Liver (tissue), 9 donors: ENCODE data around the gene MTHFD2L. TPM values are rescaled to one million over a fixed set of nuclear protein-coding genes. Genes with fewer than 3 reads are reported as not detected.

Experiments
- DNase-seq: peaks from one replicate; pipeline ENCODE4 v3.0.0-alpha.2; 2017; ENCODE audit warnings: low spot score
- H3K27ac ChIP-seq, 2 donors: one replicate each; pipeline ENCODE4 v1.7.0; 2013; ENCODE audit warnings: inconsistent platforms in 2 of 2, low read length in 2 of 2, control low read depth in 1 of 2, low read depth in 1 of 2, mild to moderate bottlenecking in 1 of 2
- H3K27me3 ChIP-seq, 4 donors: one replicate each; pipeline versions ENCODE4 v1.6.1 to v1.7.0; 2013; ENCODE audit warnings: low read length in 3 of 4, inconsistent platforms in 1 of 4, mild to moderate bottlenecking in 1 of 4, moderate library complexity in 1 of 4; ENCODE audit not compliant: control insufficient read depth in 4 of 4, insufficient read depth in 4 of 4
- H3K36me3 ChIP-seq, 4 donors: one replicate each; pipeline versions ENCODE4 v1.6.1 to v1.7.0; 2013; ENCODE audit warnings: low read length in 3 of 4, mild to moderate bottlenecking in 3 of 4, low read depth in 1 of 4, moderate library complexity in 1 of 4; ENCODE audit not compliant: control insufficient read depth in 4 of 4, insufficient read depth in 3 of 4
- H3K4me1 ChIP-seq, 4 donors: one replicate each; pipeline versions ENCODE4 v1.6.1 to v1.7.0; 2013; ENCODE audit warnings: low read length in 3 of 4, mild to moderate bottlenecking in 3 of 4, moderate library complexity in 1 of 4; ENCODE audit not compliant: control insufficient read depth in 4 of 4, insufficient read depth in 4 of 4
- H3K4me3 ChIP-seq, 3 donors: one replicate each; pipeline versions ENCODE4 v1.6.1 to v1.7.0; 2013; ENCODE audit warnings: low read length in 3 of 3, control low read depth in 1 of 3, low read depth in 1 of 3, mild to moderate bottlenecking in 1 of 3
- H3K9ac ChIP-seq, 2 donors: one replicate each; pipeline ENCODE4 v1.7.0; 2013; ENCODE audit warnings: low read length in 2 of 2, mild to moderate bottlenecking in 2 of 2, moderate library complexity in 2 of 2, control low read depth in 1 of 2, low read depth in 1 of 2
- H3K9me3 ChIP-seq, 4 donors: one replicate each; pipeline versions ENCODE4 v1.6.1 to v1.7.0; 2013; ENCODE audit warnings: low read length in 3 of 4; ENCODE audit not compliant: control insufficient read depth in 4 of 4
- ATF3 ChIP-seq: IDR thresholded peaks from 2 replicates; pipeline ENCODE4 v1.6.1; 2016; ENCODE audit warnings: antibody characterized with exemption
- EGR1 ChIP-seq, 2 donors: IDR thresholded peaks; 2 replicates each; pipeline ENCODE4 v1.6.1; 2016 to 2018; ENCODE audit warnings: antibody characterized with exemption in 2 of 2, low read depth in 2 of 2
- FOXA1 ChIP-seq: IDR thresholded peaks from 2 replicates; pipeline ENCODE4 v1.6.1; 2016; ENCODE audit warnings: antibody characterized with exemption
- FOXA2 ChIP-seq: IDR thresholded peaks from 2 replicates; pipeline ENCODE4 v1.6.1; 2016; ENCODE audit warnings: antibody characterized with exemption
- GABPA ChIP-seq, 2 donors: IDR thresholded peaks in 1 of 2; conservative IDR thresholded peaks in 1 of 2; 2 replicates each; pipeline ENCODE4 v1.6.1; 2016; ENCODE audit warnings: antibody characterized with exemption in 2 of 2, mild to moderate bottlenecking in 1 of 2, moderate library complexity in 1 of 2
- HNF4A ChIP-seq, 2 donors: conservative IDR thresholded peaks; 2 replicates each; pipeline ENCODE4 v1.6.1; 2016; ENCODE audit warnings: antibody characterized with exemption in 2 of 2, mild to moderate bottlenecking in 2 of 2
- HNF4G ChIP-seq: IDR thresholded peaks from 2 replicates; pipeline ENCODE4 v1.6.1; 2016; ENCODE audit warnings: antibody characterized with exemption
- JUND ChIP-seq, 2 donors: IDR thresholded peaks; 2 replicates each; pipeline ENCODE4 v1.6.1; 2016; ENCODE audit warnings: antibody characterized with exemption in 2 of 2
- MAX ChIP-seq: IDR thresholded peaks from 2 replicates; pipeline ENCODE4 v1.6.1; 2016; ENCODE audit warnings: antibody characterized with exemption
- NR2F2 ChIP-seq: IDR thresholded peaks from 2 replicates; pipeline ENCODE4 v1.6.1; 2016; ENCODE audit warnings: antibody characterized with exemption
- RAD21 ChIP-seq, 2 donors: IDR thresholded peaks; 2 replicates each; pipeline ENCODE4 v1.6.1; 2016; ENCODE audit warnings: antibody characterized with exemption in 2 of 2, mild to moderate bottlenecking in 2 of 2
- RXRA ChIP-seq, 2 donors: IDR thresholded peaks; 2 replicates each; pipeline ENCODE4 v1.6.1; 2017 to 2018; ENCODE audit warnings: antibody characterized with exemption in 2 of 2, mild to moderate bottlenecking in 1 of 2
- SP1 ChIP-seq: IDR thresholded peaks from 2 replicates; pipeline ENCODE4 v1.6.1; 2018; ENCODE audit warnings: antibody characterized with exemption, mild to moderate bottlenecking
- TAF1 ChIP-seq: conservative IDR thresholded peaks from 2 replicates; pipeline ENCODE4 v1.6.1; 2016; ENCODE audit warnings: antibody characterized with exemption, mild to moderate bottlenecking
- YY1 ChIP-seq: IDR thresholded peaks from 2 replicates; pipeline ENCODE4 v1.6.1; 2016; ENCODE audit warnings: antibody characterized with exemption, mild to moderate bottlenecking
- WGBS: extraction: QIAGEN DNeasy Blood & Tissue Kit; methylation state at CpG from one replicate; pipeline ENCODE4 v1.1.7; 2013; 5-methylcytosine and 5-hydroxymethylcytosine counted together
- polyA plus RNA-seq, 2 donors: library from polyadenylated mRNA; stranded (reverse) in 1 of 2; unstranded in 1 of 2; fragments of 200-250 nt in 1 of 2; fragments of >200 nt in 1 of 2; fragmentation: Nextera tagmentation in 1 of 2; extraction: Ambion mirVana in 1 of 2; gene quantifications; one replicate each; pipeline versions ENCODE4 v1.2.1 to v1.2.3, GENCODE V29; 2013 to 2015
- total RNA-seq, 2 donors: library from RNA; depleted of rRNA; stranded (reverse); fragments of >200 nt; gene quantifications; one replicate each; pipeline ENCODE4 v1.2.3, GENCODE V29; 2014
- TF ChIP-seq, protein P1 (sequence below): fragments of 150-350 bp; IDR thresholded peaks from 2 replicates; pipeline ENCODE4 v1.5.1; 2017; ENCODE audit warnings: improper control_type of control experiment, low read depth, low read length; ENCODE audit not compliant: missing input control
- TF ChIP-seq, protein P2 (sequence below): IDR thresholded peaks from 2 replicates; pipeline ENCODE4 v1.6.1; 2016; ENCODE audit warnings: antibody characterized with exemption
- TF ChIP-seq, protein P3 (sequence below): IDR thresholded peaks from 2 replicates; pipeline ENCODE4 v1.6.1; 2016; ENCODE audit warnings: antibody characterized with exemption, mild to moderate bottlenecking
- donor health status: healthy.
- donor health status: healthy.
- donor health status: healthy.
- donor health status: healthy.
- donor health status: healthy.

Gene MTHFD2L
- total and polyA plus RNA-seq, 4 donors, result 7.4 to 51.5 (median 31.1) TPM

DNA sequence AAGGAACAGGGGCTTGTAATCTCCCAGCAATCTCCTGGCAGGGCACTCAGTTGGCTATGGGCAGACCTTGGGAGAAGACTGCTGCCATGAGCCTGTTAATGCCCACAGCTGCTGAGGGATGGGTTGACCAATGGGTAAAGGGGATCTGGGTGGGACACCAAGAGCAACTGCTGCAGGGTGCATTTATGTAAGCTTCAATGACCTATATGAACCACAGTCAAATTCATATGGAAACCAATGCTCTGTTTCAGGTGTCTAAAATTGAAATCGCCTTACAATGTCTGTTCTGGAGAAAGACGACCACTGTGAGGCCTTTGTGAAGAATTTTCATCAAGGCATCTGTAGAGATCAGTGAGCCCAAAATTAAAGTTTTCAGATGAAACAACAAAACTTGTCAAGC lies 156.4 kb downstream of the MTHFD2L start:
- Histone ChIP-seq H3K4me3 (no peak overlapping the region), H3K4me1 (no peaks in the 10 kb centered on the region), H3K9ac (no peak overlapping the region), H3K36me3 (no peaks in the 10 kb centered on the region), H3K27me3 (no peaks in the 10 kb centered on the region), H3K27ac (no peak overlapping the region), H3K9me3 (no peaks in the 10 kb centered on the region)
- TF ChIP-seq, protein P1, sequence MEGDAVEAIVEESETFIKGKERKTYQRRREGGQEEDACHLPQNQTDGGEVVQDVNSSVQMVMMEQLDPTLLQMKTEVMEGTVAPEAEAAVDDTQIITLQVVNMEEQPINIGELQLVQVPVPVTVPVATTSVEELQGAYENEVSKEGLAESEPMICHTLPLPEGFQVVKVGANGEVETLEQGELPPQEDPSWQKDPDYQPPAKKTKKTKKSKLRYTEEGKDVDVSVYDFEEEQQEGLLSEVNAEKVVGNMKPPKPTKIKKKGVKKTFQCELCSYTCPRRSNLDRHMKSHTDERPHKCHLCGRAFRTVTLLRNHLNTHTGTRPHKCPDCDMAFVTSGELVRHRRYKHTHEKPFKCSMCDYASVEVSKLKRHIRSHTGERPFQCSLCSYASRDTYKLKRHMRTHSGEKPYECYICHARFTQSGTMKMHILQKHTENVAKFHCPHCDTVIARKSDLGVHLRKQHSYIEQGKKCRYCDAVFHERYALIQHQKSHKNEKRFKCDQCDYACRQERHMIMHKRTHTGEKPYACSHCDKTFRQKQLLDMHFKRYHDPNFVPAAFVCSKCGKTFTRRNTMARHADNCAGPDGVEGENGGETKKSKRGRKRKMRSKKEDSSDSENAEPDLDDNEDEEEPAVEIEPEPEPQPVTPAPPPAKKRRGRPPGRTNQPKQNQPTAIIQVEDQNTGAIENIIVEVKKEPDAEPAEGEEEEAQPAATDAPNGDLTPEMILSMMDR, result no peak
- TF ChIP-seq RXRA (IDR thresholded peaks at IDR 0.05), result no peak
- no peak for TF ChIP-seq JUND (IDR thresholded peaks at IDR 0.05)
- no peak for TF ChIP-seq HNF4A (conservative IDR thresholded peaks at IDR 0.05)
- TF ChIP-seq RAD21 (IDR thresholded peaks at IDR 0.05), result no peak
- TF ChIP-seq FOXA1, result no peak
- TF ChIP-seq HNF4G, result no peak
- no peak for TF ChIP-seq TAF1
- TF ChIP-seq, protein P2, sequence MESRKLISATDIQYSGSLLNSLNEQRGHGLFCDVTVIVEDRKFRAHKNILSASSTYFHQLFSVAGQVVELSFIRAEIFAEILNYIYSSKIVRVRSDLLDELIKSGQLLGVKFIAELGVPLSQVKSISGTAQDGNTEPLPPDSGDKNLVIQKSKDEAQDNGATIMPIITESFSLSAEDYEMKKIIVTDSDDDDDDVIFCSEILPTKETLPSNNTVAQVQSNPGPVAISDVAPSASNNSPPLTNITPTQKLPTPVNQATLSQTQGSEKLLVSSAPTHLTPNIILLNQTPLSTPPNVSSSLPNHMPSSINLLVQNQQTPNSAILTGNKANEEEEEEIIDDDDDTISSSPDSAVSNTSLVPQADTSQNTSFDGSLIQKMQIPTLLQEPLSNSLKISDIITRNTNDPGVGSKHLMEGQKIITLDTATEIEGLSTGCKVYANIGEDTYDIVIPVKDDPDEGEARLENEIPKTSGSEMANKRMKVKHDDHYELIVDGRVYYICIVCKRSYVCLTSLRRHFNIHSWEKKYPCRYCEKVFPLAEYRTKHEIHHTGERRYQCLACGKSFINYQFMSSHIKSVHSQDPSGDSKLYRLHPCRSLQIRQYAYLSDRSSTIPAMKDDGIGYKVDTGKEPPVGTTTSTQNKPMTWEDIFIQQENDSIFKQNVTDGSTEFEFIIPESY, result no peak
- no peak for TF ChIP-seq FOXA2
- no peak for TF ChIP-seq MAX
- TF ChIP-seq EGR1 (IDR thresholded peaks at IDR 0.05; ENCODE audit: low read depth in 2 of 2), result no peak
- no peak for TF ChIP-seq SP1
- TF ChIP-seq, protein P3, sequence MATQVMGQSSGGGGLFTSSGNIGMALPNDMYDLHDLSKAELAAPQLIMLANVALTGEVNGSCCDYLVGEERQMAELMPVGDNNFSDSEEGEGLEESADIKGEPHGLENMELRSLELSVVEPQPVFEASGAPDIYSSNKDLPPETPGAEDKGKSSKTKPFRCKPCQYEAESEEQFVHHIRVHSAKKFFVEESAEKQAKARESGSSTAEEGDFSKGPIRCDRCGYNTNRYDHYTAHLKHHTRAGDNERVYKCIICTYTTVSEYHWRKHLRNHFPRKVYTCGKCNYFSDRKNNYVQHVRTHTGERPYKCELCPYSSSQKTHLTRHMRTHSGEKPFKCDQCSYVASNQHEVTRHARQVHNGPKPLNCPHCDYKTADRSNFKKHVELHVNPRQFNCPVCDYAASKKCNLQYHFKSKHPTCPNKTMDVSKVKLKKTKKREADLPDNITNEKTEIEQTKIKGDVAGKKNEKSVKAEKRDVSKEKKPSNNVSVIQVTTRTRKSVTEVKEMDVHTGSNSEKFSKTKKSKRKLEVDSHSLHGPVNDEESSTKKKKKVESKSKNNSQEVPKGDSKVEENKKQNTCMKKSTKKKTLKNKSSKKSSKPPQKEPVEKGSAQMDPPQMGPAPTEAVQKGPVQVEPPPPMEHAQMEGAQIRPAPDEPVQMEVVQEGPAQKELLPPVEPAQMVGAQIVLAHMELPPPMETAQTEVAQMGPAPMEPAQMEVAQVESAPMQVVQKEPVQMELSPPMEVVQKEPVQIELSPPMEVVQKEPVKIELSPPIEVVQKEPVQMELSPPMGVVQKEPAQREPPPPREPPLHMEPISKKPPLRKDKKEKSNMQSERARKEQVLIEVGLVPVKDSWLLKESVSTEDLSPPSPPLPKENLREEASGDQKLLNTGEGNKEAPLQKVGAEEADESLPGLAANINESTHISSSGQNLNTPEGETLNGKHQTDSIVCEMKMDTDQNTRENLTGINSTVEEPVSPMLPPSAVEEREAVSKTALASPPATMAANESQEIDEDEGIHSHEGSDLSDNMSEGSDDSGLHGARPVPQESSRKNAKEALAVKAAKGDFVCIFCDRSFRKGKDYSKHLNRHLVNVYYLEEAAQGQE, result no peak
- TF ChIP-seq ATF3, result no peak
- no peak for TF ChIP-seq YY1
- no peak for TF ChIP-seq GABPA (IDR thresholded peaks at IDR 0.05 in 1 of 2, conservative IDR thresholded peaks at IDR 0.05 in 1 of 2)
- TF ChIP-seq NR2F2, result no peak
- DNase-seq, result no peak
- 97% methylated on average over 2 of the region's 2 CpGs for WGBS

- no peak overlapping the region for H3K9ac ChIP-seq
- TF ChIP-seq JUND (IDR thresholded peaks at IDR 0.05), result no peak
- TF ChIP-seq RXRA (IDR thresholded peaks at IDR 0.05), result no peak
- H3K27me3 ChIP-seq, result no peaks in the 10 kb centered on the region
- H3K36me3 ChIP-seq, result no peaks in the 10 kb centered on the region
- H3K27ac ChIP-seq, result no peak overlapping the region
- no peak for DNase-seq
- no peak overlapping the region for H3K4me3 ChIP-seq
- H3K4me1 ChIP-seq, result no peaks in the 10 kb centered on the region
- WGBS, result 74% methylated on average over 2 of the region's 2 CpGs
- no peaks in the 10 kb centered on the region for H3K9me3 ChIP-seq
These were observed 157.0 kb downstream of the MTHFD2L start for GRCh38 chr4:74314944-74315343.
